SK-N-MC (cell line): Measurements from ENCODE around the gene ILKAP.

ENCODE experiments used
- DNase-seq: peaks from one replicate; pipeline ENCODE4 v3.0.0-alpha.2; 2011; ENCODE audit warnings: low read depth, low spot score
- H3K27ac ChIP-seq: fragments of 200-600 bp; sonication (generic); 2 replicates; pipeline ENCODE4 v1.5.1; 2016; ENCODE audit warnings: mixed run types
- H3K36me3 ChIP-seq: fragments of 200-600 bp; sonication (generic); 2 replicates; pipeline ENCODE4 v1.6.1; 2017; ENCODE audit warnings: antibody characterized with exemption, low read length, mixed read lengths; ENCODE audit not compliant: insufficient read depth
- H3K4me3 ChIP-seq: fragments of 200-600 bp; sonication (generic); 2 replicates; pipeline ENCODE4 v1.5.1; 2016
- H3K9ac ChIP-seq: fragments of 200-600 bp; sonication (generic); 2 replicates; pipeline ENCODE4 v1.8.0; 2017; ENCODE audit warnings: mixed run types, mixed read lengths; ENCODE audit not compliant: insufficient read length
- H3K9me3 ChIP-seq: fragments of 200-600 bp; sonication (generic); 2 replicates; pipeline ENCODE4 v1.6.1; 2017; ENCODE audit warnings: low read depth, mild to moderate bottlenecking, antibody characterized with exemption, low read length, moderate library complexity, mixed read lengths
- EZH2 ChIP-seq: fragments of 200-600 bp; sonication (generic); IDR thresholded peaks from one replicate; pipeline ENCODE4 v1.6.1; 2017; ENCODE audit warnings: antibody characterized with exemption
- FOXP2 ChIP-seq: optimal IDR thresholded peaks from 2 replicates; pipeline ENCODE3; 2011; ENCODE audit warnings: mild to moderate bottlenecking, moderate library complexity; ENCODE audit not compliant: insufficient read depth; ENCODE audit errors: extremely low read length, control extremely low read depth
- POLR2AphosphoS5 ChIP-seq: IDR thresholded peaks from 2 replicates; pipeline ENCODE4 v1.6.1; 2012; ENCODE audit warnings: mild to moderate bottlenecking, low read depth, low read length, borderline replicate concordance

The ILKAP gene

GRCh38 chr2:238238766-238239542, 35.5 kb upstream of the ILKAP start:
- TF ChIP-seq FOXP2, result no peak
- TF ChIP-seq EZH2, result no peak
- TF ChIP-seq POLR2AphosphoS5, result no peak
- Histone ChIP-seq H3K9me3 (no peaks in the 10 kb centered on the region), H3K36me3 (no peaks in the 10 kb centered on the region), H3K27ac (no peak overlapping the region), H3K4me3 (peak overlapping the region; percentile 90), H3K9ac (peak overlapping the region; percentile 53)
- no peak for DNase-seq

- no peaks in the 10 kb centered on the region for H3K9me3 ChIP-seq
- DNase-seq, result no peak
- peak overlapping the region; percentile 53 for H3K9ac ChIP-seq
- H3K4me3 ChIP-seq, result peak overlapping the region; percentile 90
- no peaks in the 10 kb centered on the region for H3K36me3 ChIP-seq
- TF ChIP-seq FOXP2, result no peak
- no peak for TF ChIP-seq EZH2
- no peak for TF ChIP-seq POLR2AphosphoS5
- H3K27ac ChIP-seq, result no peak overlapping the region
Measured at GRCh38 chr2:238238311-238238765, 34.8 kb upstream of the ILKAP start.

GRCh38 chr2:238237431-238238135, 34.1 kb upstream of the ILKAP start:
- Histone ChIP-seq H3K36me3 (no peaks in the 10 kb centered on the region), H3K4me3 (peak overlapping the region; percentile 90; the same call in 1 of the 2 replicates), H3K27ac (no peak overlapping the region), H3K9me3 (no peaks in the 10 kb centered on the region), H3K9ac (no peak overlapping the region)
- TF ChIP-seq EZH2 (no peak), FOXP2 (no peak), POLR2AphosphoS5 (no peak)
- DNase-seq, result no peak

- no peak overlapping the region for H3K4me3 ChIP-seq
- no peak overlapping the region for H3K27ac ChIP-seq
- TF ChIP-seq FOXP2, result no peak
- TF ChIP-seq EZH2, result no peak
- TF ChIP-seq POLR2AphosphoS5, result no peak
- H3K9ac ChIP-seq, result no peak overlapping the region
- H3K36me3 ChIP-seq, result no peaks in the 10 kb centered on the region
- H3K9me3 ChIP-seq, result no peaks in the 10 kb centered on the region
- no peak for DNase-seq
Measured at GRCh38 chr2:238236571-238236970, 33.1 kb upstream of the ILKAP start.

GRCh38 chr2:238235856-238236255, 32.4 kb upstream of the ILKAP start:
- no peaks in the 10 kb centered on the region for H3K36me3 ChIP-seq
- H3K4me3 ChIP-seq, result no peak overlapping the region
- TF ChIP-seq POLR2AphosphoS5, result no peak
- no peak for TF ChIP-seq EZH2
- no peak for TF ChIP-seq FOXP2
- H3K9ac ChIP-seq, result no peak overlapping the region
- no peaks in the 10 kb centered on the region for H3K9me3 ChIP-seq
- H3K27ac ChIP-seq, result no peak overlapping the region
- DNase-seq, result no peak

GRCh38 chr2:238235331-238235732, 31.8 kb upstream of the ILKAP start:
- Histone ChIP-seq H3K9ac (no peak overlapping the region), H3K9me3 (no peaks in the 10 kb centered on the region), H3K36me3 (no peaks in the 10 kb centered on the region), H3K4me3 (no peak overlapping the region), H3K27ac (no peak overlapping the region)
- no peak for DNase-seq
- TF ChIP-seq POLR2AphosphoS5 (no peak), EZH2 (no peak), FOXP2 (no peak)

- Histone ChIP-seq H3K27ac (no peak overlapping the region), H3K9ac (no peak overlapping the region), H3K4me3 (no peak overlapping the region), H3K9me3 (no peaks in the 10 kb centered on the region), H3K36me3 (no peaks in the 10 kb centered on the region)
- DNase-seq, result no peak
- TF ChIP-seq EZH2 (no peak), POLR2AphosphoS5 (no peak), FOXP2 (no peak)
Measured at GRCh38 chr2:238233625-238234024, 30.1 kb upstream of the ILKAP start.

- no peaks in the 10 kb centered on the region for H3K9me3 ChIP-seq
- H3K4me3 ChIP-seq, result no peak overlapping the region
- H3K9ac ChIP-seq, result no peak overlapping the region
- TF ChIP-seq POLR2AphosphoS5 (no peak), EZH2 (no peak), FOXP2 (no peak)
- H3K27ac ChIP-seq, result no peak overlapping the region
- DNase-seq, result no peak
- no peaks in the 10 kb centered on the region for H3K36me3 ChIP-seq
Measured at GRCh38 chr2:238231809-238232208, 28.3 kb upstream of the ILKAP start.

- TF ChIP-seq POLR2AphosphoS5 (no peak), FOXP2 (no peak), EZH2 (no peak)
- Histone ChIP-seq H3K9me3 (no peaks in the 10 kb centered on the region), H3K4me3 (no peak overlapping the region), H3K36me3 (no peaks in the 10 kb centered on the region), H3K27ac (no peak overlapping the region), H3K9ac (no peak overlapping the region)
- DNase-seq, result no peak
Measured at GRCh38 chr2:238231251-238231793, 27.8 kb upstream of the ILKAP start.
